HCT116 (cell line): ENCODE data around the gene TNF.

ENCODE experiments used
- EZH2phosphoT487 ChIP-seq: fragments of 200-600 bp; IDR thresholded peaks from 2 replicates; pipeline ENCODE4 v1.6.1; 2018; ENCODE audit warnings: antibody characterized with exemption, borderline replicate concordance
- FOSL1 ChIP-seq: IDR thresholded peaks from 2 replicates; pipeline ENCODE4 v1.6.1; 2012; ENCODE audit warnings: low read depth
- POLR2A ChIP-seq: IDR thresholded peaks from 2 replicates; pipeline ENCODE4 v1.7.0; 2011; ENCODE audit warnings: borderline replicate concordance; ENCODE audit not compliant: insufficient read depth, insufficient read length; ENCODE audit errors: extremely low read depth
- TF ChIP-seq, protein P1 (sequence below), 3 experiments: fragments of 200-600 bp in 1 of 3; sonication (generic) in 1 of 3; IDR thresholded peaks in 2 of 3; conservative IDR thresholded peaks in 1 of 3; 2 replicates each; pipeline ENCODE4 v1.5.1; 2012 to 2017; ENCODE audit warnings: low read depth in 2 of 3, low read length in 2 of 3, antibody characterized with exemption in 1 of 3, borderline replicate concordance in 1 of 3, control low read depth in 1 of 3, mild to moderate bottlenecking in 1 of 3, mixed read lengths in 1 of 3, mixed run types in 1 of 3, moderate library complexity in 1 of 3; ENCODE audit not compliant: insufficient read depth in 1 of 3

DNA sequence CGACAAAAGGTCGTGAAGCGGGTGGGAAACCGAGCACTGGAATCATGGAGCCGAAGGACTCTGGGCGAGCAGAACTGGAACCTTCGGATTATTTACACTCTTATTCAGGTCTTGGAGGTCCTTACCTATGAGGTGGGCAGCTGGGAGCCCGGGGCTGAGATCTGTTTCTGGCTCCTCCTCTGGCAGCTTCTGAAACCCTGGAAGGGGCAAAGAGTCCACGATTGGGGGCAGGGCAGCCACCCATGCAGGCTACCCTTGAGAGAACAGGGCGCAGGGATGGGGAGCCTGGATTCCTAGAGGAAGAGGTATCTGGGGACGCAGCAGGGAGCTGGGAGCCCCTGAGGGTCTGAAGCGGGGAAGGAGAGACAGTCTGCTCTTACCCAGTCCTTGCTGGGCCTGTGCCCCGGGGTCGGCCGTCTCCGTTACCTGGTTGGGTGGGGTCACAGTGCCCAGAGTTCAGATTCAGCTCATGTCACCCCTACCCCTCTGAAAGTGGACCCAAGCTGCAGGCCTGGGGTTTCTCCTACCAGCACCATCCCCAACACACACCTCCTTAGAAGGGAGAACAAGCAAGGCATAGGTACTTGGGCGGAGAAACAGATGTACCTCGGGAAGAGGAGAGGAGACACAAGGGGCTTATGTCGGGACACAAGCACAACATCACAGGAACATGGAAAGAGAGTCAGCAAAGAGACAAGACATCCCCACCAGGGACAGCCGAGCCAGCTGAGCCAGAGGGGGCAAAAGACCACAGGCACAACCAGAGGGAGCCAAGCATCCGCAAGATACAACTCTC lies 6.3 kb downstream of the TNF start:
- TF ChIP-seq POLR2A = no peak
- TF ChIP-seq FOSL1 = no peak
- TF ChIP-seq, protein P1, sequence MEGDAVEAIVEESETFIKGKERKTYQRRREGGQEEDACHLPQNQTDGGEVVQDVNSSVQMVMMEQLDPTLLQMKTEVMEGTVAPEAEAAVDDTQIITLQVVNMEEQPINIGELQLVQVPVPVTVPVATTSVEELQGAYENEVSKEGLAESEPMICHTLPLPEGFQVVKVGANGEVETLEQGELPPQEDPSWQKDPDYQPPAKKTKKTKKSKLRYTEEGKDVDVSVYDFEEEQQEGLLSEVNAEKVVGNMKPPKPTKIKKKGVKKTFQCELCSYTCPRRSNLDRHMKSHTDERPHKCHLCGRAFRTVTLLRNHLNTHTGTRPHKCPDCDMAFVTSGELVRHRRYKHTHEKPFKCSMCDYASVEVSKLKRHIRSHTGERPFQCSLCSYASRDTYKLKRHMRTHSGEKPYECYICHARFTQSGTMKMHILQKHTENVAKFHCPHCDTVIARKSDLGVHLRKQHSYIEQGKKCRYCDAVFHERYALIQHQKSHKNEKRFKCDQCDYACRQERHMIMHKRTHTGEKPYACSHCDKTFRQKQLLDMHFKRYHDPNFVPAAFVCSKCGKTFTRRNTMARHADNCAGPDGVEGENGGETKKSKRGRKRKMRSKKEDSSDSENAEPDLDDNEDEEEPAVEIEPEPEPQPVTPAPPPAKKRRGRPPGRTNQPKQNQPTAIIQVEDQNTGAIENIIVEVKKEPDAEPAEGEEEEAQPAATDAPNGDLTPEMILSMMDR (IDR thresholded peaks at IDR 0.05 in 2 of 3, conservative IDR thresholded peaks at IDR 0.05 in 1 of 3; ENCODE audit: borderline replicate concordance in 1 of 3, insufficient read depth in 1 of 3, low read depth in 2 of 3, low read length in 2 of 3) = no peak
- TF ChIP-seq EZH2phosphoT487 = no peak
